Measurements from ENCODE around the gene UBR1.
"Not testable (repeated sequence)": the region's sequence is repeated elsewhere in the genome, so short reads cannot be mapped to it uniquely, and the experiment has no call there.

Gene UBR1

DNA sequence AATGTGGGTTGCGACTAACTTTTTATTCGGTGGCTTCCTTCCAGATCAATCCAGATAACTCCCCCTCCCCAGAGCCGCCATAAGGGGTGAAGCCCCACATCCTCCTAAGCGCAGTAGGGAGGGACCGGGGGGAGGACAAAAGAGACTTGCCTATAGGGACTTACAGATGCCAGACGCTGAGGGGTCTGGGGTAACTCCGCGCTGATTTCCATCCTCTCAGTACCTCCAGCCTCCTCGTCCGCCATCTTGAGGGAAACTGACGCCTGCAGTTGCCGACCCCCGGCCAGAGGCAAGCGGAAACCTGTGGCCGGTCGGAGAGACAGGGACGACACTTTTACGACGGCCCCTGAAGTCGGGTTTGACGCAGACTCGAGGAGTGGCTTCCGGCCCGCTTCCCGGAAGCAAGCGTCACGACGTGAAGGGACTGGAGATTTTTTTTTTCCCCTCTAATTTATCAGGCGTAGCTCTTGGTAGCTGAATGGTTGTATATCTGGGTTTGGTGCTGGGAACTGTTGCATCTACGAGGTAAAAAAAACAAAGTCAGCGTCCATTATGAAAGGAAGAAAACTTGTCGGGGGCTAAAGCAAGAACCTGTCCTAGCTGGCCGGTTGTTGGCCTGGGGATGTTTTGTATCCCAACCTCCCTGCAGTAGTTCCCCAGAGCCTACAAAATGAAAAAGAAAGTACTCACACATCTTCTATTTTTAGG, at the start of gene UBR1:
Gene UBR1 (minus strand): TSS at position 261 of the 708 bp plus-strand sequence. CDS start 16 bp downstream, at position 245.
- DNase-seq: peak; percentile 94

DNA sequence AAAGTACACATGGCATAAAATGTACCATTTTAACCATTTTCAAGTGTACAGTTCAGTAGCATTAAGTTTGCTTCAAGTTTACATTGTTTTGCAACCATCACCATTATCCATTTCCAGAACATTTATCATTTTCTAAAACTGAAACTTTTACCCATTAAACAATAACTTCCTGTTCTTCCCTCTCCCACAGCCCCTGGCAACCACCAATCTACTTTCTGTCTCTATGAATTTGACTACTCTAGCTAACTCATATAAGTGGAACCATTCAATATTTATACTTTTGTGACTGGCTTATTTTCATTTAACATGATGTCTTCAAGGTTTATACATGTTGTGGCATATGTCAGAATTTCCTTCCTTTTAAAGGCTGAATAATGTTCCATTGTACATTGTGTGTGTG, 47.4 kb upstream of the UBR1 start:
- no peak for DNase-seq

DNA sequence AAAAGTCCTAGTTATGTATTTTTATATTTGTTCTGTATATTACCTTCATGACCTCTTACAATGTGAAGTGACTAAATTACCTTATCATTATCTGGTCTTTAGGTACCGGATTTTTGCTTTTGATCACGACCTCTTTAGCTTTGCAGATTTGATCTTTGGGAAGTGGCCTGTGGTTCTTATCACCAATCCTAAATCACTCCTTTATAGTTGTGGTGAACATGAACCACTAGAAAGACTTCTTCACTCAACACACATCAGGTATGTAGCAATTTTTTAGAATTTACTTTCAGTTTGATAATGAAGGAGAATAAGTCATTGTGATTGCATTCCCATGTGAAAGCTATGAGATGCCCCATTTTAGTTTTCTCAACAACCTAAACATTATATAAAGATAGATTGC, 45.9 kb upstream of the UBR1 start:
- DNase-seq: no peak

DNA sequence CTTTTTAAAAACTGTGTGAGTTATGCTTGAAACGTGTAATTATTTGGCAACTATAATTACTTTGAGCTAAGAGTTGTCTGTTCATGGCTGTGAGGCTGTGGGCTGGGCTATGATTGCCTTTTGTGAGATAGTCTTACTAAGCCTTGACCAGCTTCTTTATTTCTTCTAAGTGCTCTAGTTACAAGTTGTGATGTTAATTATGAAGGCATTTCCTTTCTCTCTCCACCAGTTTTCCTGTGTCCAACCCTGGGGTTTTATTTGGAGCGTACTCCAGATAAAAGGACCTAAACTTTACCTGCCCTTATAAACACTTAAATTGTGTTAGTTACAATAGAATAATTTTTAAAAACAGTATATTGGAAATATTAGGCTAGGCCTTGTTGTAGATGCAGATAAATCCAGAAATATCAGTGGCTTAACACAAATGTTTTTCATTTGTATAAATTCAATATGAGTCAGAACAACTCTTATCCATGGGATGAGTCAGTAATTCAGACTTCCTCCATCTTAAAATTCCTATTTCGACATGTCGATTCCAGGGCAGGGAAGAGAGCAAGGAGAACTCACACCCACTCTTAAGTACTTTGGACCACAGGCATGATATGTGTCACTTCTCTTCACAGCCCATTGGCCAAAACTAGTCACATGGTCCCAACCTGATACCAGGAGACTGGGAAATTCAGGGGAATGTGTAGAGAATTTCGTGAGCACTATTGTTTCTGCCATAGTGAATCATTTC, 44.5 kb upstream of the UBR1 start:
- peak; percentile 99 for DNase-seq

DNA sequence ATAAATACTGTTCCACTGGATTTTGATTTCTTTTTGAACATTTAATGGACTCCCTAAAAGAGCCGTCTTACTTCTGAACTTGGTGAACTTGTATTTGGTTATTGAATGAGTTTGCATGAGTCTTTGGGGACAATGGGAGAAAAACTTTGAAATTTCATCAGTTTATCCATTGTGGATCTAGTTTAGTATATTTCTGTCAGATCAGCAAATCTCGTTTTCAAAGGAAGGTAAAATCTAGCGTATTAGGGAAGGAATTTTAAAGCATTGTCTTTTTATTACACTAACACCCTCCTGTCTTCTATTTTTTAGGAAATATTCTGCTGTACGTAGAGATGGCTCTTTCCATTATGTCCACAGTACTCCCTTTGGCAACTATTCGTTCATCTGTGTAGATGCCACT, 40.3 kb upstream of the UBR1 start:
- no peak for DNase-seq

DNA sequence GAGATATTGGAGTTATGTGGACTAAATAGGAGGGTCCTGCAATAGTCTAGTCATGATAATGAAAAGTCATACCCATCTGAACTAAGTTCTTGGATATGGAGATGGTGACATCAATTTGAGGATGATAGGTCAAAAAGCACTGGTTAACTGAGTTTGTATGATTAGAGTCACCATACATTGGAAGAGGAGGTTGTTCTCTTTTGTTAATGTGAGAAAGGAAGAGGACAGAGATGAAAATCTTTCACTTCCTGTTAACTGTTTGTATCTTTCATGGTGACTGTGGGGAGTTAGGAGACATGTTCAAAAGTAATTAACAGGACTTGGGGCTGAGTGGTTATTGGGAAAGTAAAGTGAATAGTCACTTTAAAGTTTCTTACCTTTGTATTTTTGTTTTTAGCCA, 38.7 kb upstream of the UBR1 start:
- no peak for DNase-seq

DNA sequence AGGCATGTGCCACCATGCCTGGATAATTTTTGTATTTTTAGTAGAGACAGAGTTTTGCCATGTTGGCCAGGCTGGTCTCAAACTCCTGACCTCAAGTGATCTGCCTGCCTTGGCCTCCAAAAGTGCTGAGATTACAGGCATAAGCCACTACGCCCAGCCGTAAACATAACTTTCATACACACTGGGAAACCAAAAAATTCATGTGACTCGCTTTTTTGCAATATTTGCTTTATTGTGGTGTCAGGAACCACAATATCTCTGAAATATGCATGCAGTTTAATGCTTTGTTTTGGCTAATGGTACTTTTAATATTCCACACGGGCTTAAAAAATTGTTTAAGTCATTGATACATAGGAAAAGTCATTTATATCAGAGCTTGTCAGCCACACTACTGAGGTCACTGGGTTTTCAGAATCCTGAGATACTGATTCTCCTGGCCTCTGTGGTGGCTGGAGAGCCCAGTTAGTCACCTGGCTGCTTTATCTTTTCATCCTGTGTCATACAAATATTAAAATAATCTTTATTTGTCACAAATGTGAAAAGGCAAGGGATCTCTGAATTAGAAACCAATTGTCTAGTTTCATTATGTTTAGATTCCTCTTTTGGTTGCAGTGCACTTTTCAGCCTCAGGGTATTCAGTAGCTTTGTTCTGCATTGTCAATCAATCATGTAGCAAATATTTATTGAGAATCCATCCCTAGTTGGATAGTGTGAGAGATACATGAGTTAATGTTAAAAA, 37.5 kb upstream of the UBR1 start:
- peak; percentile 6 for DNase-seq

DNA sequence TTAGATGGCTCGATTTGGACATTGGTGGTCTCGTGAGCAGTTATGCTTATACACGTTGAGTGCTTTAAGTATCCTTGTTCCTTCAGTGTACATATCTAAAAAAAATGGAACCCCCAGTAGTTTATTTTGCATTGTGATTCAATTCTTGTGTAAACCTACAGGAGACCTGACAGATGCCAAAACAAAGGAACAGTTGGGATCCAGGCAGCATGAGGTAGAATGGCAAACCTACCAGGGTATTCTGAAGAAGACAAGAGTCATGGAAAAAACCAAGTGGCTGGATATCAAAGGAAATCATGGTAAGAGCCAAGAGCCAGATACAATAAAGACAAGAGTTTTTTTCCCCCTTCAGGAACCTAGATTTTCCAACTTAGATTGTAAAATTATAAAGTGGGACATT, 29.5 kb upstream of the UBR1 start:
- DNase-seq: no peak

DNA sequence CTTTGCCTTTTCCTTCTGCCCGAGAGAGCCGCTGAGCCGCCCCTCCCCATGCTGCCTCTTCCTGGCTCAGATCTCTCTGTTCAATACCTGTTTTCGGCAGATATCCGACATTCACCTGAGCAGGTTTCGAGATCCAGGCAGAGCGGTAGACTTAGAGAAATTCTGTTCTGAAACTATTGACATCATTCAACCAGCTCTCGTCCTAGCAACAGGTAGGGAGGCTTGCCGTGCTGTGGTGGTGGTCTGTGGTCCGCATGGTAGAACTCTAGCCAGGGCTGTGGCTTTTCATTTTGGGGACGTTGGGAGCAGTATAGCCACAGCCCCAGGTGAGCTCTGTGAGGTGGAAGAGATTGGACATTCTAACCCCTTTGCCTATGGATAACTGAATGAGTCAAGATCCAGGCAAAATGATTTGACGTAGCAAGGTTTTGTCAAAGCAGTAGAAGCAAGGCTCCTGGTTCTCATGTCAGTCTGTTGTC, 28.4 kb upstream of the UBR1 start:
- no peak for DNase-seq

DNA sequence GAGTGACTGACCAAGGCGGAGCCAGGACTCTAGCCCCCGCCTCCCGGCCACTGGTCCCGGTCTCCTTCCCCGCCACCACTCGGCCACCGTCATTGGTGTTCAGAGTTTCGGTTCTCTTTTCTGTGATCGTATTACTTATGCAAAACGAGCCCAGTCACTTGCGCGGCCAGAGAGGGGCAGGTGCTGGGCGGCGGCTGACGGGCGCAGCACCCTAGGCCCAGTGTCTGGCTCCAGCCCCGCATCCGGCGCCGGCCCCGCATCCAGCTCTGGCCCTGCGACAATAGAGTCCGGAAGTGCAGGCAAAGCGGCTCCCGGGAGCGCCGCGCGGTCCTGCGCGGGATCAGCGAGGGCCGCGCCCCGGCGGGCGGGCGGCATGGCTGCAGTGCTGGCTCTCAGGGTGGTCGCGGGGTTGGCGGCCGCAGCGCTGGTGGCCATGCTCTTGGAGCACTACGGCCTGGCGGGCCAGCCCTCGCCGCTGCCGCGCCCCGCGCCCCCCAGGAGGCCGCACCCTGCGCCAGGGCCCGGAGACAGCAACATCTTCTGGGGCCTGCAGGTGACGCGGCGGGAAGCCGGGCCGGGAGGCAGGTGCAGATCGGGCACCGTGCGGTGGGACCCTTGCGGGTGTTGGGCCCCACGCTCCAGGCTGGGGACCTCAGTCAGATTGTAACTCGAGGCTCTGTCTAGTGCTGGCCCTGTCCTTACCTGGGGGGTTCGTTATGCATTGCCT, 27.8 kb upstream of the UBR1 start, which contains the start of gene TMEM62:
Gene TMEM62 (plus strand): TSS at position 157 of the 727 bp plus-strand sequence. CDS start 217 bp downstream, at position 374.
- DNase-seq: peak; percentile 42

DNA sequence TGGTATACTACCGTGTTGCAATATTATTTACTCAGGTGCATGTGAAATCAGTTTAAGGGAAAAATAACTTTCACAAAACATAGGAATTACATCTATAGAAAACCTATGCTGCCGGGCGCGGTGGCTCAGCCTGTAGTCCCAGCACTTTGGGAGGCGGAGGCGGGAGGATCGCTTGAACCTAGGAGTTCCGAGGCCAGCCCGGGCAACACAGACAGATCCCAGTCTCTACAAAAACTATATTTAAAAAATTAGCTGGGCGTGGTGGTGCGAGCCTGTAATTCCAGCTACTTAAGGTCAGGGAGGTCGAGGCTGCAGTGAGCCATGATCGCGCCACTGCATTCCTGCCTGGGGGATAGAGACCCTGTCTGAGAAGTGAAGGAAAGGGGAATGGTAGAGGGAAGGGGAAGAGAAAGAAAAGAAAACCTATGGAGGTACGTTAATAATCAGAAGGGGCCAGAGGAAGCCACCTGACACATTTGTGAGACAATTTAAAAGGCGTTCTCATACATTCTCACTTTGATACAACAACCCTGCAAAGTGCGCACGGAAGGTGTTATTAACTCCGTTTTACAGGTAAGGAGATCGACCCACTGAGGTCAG, 27.1 kb upstream of the UBR1 start:
- DNase-seq: no peak

DNA sequence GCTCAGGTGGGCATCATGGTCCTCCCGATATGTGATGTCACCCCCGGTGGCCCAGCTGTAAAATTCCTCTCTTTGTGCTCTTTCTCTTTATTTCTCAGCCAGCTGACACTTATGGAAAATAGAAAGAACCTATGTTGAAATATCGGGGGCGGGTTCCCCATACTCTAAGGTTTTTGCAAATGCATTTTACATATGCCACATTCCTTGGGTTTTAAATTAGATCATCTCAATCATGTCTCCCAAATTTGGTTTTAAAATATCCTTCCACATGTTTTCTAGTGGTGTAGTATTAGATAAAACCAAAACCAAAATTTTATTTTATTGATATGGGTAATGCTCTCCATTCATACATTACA, 23.1 kb upstream of the UBR1 start:
- DNase-seq: no peak

DNA sequence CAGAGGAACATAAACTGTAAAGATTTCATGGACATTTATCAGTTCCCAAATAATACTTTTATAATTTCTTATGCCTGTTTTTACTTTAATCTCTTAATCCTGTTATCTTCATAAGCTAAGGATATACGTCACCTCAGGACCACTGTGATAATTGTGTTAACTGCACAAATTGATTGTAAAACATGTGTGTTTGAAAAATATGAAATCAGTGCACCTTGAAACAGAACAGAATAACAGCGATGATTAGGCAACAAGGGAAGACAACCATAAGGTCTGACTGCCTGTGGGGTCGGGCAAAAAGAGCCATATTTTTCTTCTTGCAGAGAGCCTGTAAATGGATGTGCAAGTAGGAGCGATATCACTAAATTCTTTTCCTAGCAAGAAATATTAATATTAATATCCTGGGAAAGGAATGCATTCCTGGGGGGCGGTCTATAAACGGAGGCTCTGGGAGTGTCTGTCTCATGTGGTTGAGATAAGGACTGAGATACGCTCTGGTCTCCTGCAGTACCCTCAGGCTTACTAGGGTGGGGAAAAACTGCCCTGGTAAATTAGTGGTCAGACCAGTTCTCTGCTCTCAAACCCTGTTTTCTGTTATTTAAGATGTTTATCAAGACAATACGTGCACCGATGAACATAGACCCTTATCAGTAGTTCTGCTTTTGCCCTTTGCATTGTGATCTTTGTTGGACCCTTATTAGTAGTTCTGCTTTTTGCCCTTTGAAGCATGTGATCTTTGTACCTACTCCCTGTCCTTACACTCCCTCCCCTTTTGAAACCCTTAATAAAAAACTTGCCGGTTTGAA, 22.5 kb upstream of the UBR1 start:
- not testable (repeated sequence) for DNase-seq

DNA sequence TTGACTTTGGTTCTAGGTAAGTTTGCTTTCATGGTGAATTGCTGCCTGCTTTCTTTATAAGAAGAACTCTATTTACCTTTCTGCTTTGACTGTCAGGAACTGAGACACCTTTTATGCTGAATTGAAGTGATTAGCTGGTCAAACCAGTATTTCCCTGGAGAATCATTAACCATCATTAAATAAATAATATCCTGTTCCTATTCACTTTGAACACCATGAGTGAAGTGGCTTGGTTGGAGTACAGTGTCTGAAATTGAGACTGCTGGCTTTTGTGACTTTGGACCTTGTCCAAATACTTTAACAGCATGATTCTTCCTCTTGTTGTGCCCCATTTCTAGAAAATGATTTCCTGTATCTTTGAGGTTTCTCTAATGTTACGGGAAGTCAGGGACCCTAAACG, 21.9 kb upstream of the UBR1 start:
- DNase-seq: no peak

DNA sequence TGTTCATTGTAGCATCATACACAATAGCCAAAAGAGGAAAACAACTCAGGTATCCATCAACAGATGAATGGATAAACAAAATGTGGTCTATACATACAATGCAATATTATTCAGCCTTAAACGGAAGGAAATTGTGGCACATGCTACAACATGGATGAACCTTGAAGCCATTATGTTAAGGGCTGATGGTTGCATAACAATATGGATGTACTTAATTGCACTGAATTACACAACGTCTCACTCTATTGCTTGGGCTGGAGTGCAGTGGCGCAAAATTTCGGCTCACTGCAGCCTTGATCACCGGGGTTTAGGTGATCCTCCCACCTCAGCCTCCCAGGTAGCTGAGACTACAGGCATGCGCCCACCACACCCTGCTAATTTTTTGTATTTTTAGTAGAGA, 20.5 kb upstream of the UBR1 start:
- DNase-seq: no peak

DNA sequence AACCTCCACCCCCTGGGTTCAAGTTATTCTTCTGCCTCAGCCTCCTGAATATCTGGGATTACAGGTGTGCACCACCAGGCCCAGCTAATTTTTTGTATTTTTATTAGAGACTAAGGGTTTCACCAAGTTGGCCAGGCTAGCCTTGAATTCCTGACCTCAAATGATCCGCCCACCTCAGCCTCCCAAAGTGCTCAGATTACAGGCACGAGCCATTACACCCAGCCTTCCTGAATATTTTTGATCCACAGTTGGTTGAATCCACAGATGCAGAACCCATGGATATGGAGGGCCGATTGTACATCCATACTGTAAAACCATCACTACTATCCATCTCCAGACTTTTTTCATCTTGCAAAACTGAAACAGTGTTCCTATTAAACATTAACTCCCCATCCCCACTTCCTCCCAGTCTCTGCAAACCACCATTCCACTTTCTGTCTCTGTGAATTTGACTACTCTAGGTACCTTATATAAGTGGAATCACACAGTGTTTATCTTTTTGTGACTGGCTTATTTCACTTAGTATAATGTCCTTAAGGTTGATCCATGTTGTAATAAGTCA, 19.3 kb upstream of the UBR1 start:
- no peak for DNase-seq

DNA sequence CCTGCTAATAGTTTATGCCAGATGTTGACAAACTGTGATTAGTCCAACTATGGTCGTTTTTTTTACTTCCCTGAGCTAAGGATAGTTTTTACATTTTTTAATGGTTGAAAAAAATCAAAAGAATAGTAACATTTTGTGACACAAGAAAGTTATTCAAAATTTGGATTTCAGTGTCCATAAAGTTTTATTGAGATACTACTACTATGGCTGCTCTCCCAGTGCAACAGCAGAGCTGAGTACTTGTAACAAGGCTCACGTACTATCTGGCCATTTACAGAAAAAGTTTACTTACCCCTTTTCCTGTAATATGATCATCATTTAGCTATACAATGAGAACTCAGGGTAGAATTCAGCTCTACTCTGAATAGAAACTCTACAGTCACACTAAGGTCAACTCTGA, 16.0 kb upstream of the UBR1 start:
- DNase-seq: no peak

DNA sequence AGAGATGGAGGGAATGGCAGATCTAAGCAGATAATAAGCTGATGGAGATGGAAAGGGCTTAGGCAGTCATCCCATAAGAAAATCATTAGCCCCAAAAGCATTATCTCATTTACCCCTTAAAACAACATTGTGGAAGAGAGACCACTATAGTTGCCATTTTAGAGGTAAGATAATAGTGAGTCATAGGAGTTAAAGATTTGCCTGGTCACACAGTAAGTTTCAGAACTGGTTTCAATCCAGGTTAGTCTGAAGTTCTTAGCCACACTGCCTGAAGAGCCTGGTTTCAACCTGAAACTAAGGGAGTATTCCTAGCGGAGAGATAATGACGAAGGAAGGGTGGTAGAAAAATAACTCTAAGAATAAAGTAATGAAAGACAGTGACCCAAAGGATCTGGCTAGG, 13.0 kb upstream of the UBR1 start:
- no peak for DNase-seq

DNA sequence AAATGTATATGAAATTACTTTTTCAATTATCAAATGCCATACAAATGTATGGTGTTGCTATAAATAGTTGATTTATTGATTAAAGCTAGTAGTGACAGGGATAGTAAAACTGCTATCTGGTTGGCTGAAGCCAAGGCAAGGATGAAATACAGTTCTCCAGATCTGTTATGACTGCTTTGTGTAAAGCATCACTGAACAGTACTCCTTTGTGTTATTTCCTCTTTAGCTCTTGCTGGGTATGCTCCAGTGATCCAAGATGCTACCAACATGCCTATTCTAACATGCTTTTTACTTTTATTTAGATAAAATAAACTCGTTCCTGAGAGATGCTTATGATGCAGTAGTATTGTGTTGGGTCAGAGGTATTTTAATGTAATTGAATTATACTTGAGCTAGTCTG, 12.4 kb upstream of the UBR1 start:
- no peak for DNase-seq

DNA sequence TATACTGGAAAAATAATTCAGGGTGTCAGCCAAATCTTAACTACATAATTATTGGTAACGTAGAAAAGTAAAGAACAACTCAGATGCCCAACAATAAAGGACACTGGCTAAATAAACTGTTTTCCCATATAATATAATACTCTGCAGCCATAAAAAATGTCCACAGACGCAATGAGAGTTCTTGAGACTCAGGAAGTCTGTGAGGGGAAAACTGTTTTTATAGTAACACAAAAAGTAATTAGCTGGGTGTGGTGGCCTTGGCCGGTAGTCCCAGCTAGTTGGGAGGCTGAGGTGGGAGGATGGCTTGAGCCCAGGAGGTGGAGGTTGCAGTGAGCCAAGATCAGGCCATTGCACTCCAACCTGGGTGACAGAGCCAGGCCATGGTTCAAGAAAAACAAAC, 5.5 kb upstream of the UBR1 start:
- DNase-seq: no peak

DNA sequence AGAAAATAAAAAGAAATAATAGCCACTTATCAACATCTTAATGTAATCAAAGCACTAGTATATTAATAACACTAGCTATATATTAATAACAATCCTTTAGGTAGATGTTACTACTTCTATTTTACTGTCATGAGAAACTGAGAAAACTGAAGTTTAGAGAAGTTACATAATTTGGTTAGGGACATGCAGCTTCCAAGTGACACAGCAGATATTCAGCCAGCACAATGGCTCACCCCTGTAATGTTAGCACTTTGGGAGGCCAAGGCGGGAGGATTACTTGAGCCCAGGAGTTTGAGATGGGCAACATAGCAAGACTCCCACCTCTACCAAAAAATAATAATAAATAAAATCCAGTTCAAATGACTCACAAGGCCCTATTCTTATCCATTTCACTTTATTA, 1.9 kb upstream of the UBR1 start:
- no peak for DNase-seq

DNA sequence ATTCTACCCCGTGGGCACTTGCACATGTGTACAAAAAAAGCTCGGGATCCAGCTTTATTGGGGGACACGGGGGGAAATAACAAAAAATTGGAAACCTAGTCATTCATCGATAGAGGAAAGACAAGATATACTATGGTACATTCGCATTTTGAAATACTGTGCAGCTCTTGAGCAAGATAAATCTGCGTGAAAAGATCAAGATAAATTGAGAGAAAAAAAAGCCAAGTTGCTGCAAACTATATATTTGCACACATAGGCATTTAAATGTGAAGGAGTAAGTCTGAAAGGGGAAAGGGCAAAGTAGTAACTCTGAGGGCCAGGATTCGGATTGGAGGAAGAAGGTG, 620 bp upstream of the UBR1 start:
- no peak for DNase-seq

Measured in fibroblast of skin of right quadriceps (primary cell).